ENCODE results near the gene IDH2.
A peak's percentile ranks its signal among the peaks of the same experiment; 100 is the strongest.
"Not testable (repeated sequence)": the region's sequence is repeated elsewhere in the genome, so short reads cannot be mapped to it uniquely, and the experiment has no call there.

The IDH2 gene

GRCh38 chr15:90074916-90075315, 27.4 kb downstream of the IDH2 start:
- DNase-seq (ENCODE audit: low read depth): no peak
- no peak overlapping the region for H3K4me3 ChIP-seq (ENCODE audit: low read depth, low read length)
- TF ChIP-seq MAX (IDR thresholded peaks at IDR 0.05; ENCODE audit: low read depth, low read length) (no peak), MYC (IDR thresholded peaks at IDR 0.05; ENCODE audit: low read depth, low read length) (no peak), POLR2A (IDR thresholded peaks at IDR 0.05; ENCODE audit: extremely low read depth, insufficient read length) (no peak)
- TF ChIP-seq, protein P1, sequence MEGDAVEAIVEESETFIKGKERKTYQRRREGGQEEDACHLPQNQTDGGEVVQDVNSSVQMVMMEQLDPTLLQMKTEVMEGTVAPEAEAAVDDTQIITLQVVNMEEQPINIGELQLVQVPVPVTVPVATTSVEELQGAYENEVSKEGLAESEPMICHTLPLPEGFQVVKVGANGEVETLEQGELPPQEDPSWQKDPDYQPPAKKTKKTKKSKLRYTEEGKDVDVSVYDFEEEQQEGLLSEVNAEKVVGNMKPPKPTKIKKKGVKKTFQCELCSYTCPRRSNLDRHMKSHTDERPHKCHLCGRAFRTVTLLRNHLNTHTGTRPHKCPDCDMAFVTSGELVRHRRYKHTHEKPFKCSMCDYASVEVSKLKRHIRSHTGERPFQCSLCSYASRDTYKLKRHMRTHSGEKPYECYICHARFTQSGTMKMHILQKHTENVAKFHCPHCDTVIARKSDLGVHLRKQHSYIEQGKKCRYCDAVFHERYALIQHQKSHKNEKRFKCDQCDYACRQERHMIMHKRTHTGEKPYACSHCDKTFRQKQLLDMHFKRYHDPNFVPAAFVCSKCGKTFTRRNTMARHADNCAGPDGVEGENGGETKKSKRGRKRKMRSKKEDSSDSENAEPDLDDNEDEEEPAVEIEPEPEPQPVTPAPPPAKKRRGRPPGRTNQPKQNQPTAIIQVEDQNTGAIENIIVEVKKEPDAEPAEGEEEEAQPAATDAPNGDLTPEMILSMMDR (IDR thresholded peaks at IDR 0.05; ENCODE audit: low read depth, low read length): no peak

DNA sequence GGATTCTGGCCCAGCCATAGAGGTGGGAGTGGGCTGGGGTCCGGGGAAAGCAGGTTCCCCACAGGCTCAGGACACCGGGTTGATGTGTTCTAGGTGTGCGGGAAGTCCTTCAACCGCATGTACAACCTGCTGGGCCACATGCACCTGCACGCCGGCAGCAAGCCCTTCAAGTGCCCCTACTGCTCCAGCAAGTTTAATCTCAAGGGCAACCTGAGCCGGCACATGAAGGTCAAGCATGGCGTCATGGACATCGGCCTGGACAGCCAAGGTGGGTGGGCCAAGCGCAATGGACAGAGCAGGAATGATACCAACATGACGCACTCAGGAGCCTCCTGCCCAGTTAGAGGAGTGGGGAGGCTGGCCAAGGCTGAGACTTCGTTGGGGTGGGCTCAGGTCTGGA, 28.2 kb downstream of the IDH2 start:
- TF ChIP-seq MYC (IDR thresholded peaks at IDR 0.05; ENCODE audit: low read depth, low read length) (no peak), MAX (IDR thresholded peaks at IDR 0.05; ENCODE audit: low read depth, low read length) (no peak), POLR2A (IDR thresholded peaks at IDR 0.05; ENCODE audit: extremely low read depth, insufficient read length) (no peak)
- TF ChIP-seq, protein P1 (IDR thresholded peaks at IDR 0.05; ENCODE audit: low read depth, low read length): no peak
- DNase-seq (ENCODE audit: low read depth): no peak

DNA sequence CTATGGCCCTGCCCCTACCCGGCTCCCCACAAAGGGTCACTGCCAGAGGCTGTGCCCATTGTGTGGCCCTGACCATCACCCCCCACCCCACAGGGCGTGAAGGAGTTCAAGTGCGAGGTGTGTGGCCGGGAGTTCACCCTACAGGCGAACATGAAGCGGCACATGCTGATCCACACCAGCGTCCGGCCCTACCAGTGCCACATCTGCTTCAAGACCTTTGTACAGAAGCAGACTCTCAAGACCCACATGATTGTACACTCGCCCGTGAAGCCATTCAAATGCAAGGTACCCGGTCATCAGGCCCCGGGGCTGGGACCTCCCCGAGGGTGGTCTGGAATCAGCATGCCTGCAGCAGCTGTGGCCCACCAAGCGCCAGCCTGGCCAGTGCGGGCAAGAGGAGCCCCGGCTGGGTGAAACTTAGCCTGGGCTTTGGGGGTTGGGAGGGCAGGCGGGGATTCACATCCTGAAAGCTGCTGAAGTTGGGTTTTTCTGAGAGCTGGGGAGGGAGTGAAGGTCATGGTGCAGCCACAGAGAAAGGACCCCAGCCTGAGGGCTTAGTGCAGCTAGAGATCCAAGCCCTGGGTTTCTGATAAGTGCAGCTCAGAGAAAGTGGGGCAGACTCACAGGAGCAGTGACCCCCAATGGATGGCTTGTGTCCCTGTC, 29.2 kb downstream of the IDH2 start:
- no peak for TF ChIP-seq MYC (IDR thresholded peaks at IDR 0.05; ENCODE audit: low read depth, low read length)
- no peak for TF ChIP-seq MAX (IDR thresholded peaks at IDR 0.05; ENCODE audit: low read depth, low read length)
- no peak for TF ChIP-seq POLR2A (IDR thresholded peaks at IDR 0.05; ENCODE audit: extremely low read depth, insufficient read length)
- TF ChIP-seq, protein P1 (IDR thresholded peaks at IDR 0.05; ENCODE audit: low read depth, low read length): no peak
- no peak overlapping the region for H3K4me3 ChIP-seq (ENCODE audit: low read depth, low read length)
- no peak for DNase-seq (ENCODE audit: low read depth)

More for the DNA sequence above, 28.2 kb downstream of the IDH2 start:
- no peak overlapping the region for H3K4me3 ChIP-seq (ENCODE audit: low read depth, low read length)

GRCh38 chr15:90071220-90071807, 31.0 kb downstream of the IDH2 start:
- peak; percentile 92 for DNase-seq (ENCODE audit: low read depth)
- peak; percentile 90 for TF ChIP-seq MYC (IDR thresholded peaks at IDR 0.05; ENCODE audit: low read depth, low read length)
- no peak for TF ChIP-seq POLR2A (IDR thresholded peaks at IDR 0.05; ENCODE audit: extremely low read depth, insufficient read length)
- peak; percentile 92 for TF ChIP-seq MAX (IDR thresholded peaks at IDR 0.05; ENCODE audit: low read depth, low read length)
- TF ChIP-seq, protein P1 (IDR thresholded peaks at IDR 0.05; ENCODE audit: low read depth, low read length): peak; percentile 87
- H3K4me3 ChIP-seq (ENCODE audit: low read depth, low read length): no peak overlapping the region

DNA sequence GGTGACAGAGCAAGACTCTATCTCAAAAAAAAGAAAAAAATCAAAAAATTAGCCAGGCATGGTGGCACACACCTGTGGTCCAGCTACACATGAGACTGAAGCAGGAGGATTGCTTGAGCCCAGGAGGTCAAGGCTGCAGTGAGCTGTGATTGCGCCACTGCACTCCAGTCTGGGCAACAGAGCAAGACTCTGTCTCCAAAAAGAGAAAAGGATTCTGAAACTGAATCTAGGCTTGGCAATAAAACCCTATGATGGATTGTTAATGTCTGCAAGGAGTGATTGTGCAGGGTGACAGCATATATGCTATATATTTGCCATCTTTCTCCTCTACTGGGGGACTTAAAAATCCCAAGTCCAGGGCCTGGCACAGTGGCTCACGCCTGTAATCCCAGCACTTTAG, 31.6 kb downstream of the IDH2 start:
- H3K4me3 ChIP-seq (ENCODE audit: low read depth, low read length); DNase-seq (ENCODE audit: low read depth): not testable (repeated sequence)

- DNase-seq (ENCODE audit: low read depth): no peak
- no peak for TF ChIP-seq POLR2A (IDR thresholded peaks at IDR 0.05; ENCODE audit: extremely low read depth, insufficient read length)
- TF ChIP-seq MAX (IDR thresholded peaks at IDR 0.05; ENCODE audit: low read depth, low read length): no peak
- TF ChIP-seq MYC (IDR thresholded peaks at IDR 0.05; ENCODE audit: low read depth, low read length): no peak
- TF ChIP-seq, protein P1 (IDR thresholded peaks at IDR 0.05; ENCODE audit: low read depth, low read length): no peak
- no peak overlapping the region for H3K4me3 ChIP-seq (ENCODE audit: low read depth, low read length)
Observed at GRCh38 chr15:90067953-90068606, 34.2 kb downstream of the IDH2 start.

Data from NB4 (cell line).